ENCODE measurements around the gene GAGE2A.
"Not testable (repeated sequence)": the region's sequence is repeated elsewhere in the genome, so short reads cannot be mapped to it uniquely, and the experiment has no call there.

The GAGE2A gene, protein sequence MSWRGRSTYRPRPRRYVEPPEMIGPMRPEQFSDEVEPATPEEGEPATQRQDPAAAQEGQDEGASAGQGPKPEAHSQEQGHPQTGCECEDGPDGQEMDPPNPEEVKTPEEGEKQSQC

GRCh38 chrX:49589196-49589595, at the start of gene GAGE2A:
Gene GAGE2A, plus strand, starts transcription at chrX:49589496. Its CDS starts 1,155 bp downstream, at chrX:49590651.
- not testable (repeated sequence) for DNase-seq

- DNase-seq, result not testable (repeated sequence)
Measured at GRCh38 chrX:49541433-49541832, 47.9 kb upstream of the GAGE2A start, which contains the start of gene GAGE12D. Gene GAGE12D, plus strand, starts transcription at chrX:49541733. Its CDS starts 1,155 bp downstream, at chrX:49542888.

DNA sequence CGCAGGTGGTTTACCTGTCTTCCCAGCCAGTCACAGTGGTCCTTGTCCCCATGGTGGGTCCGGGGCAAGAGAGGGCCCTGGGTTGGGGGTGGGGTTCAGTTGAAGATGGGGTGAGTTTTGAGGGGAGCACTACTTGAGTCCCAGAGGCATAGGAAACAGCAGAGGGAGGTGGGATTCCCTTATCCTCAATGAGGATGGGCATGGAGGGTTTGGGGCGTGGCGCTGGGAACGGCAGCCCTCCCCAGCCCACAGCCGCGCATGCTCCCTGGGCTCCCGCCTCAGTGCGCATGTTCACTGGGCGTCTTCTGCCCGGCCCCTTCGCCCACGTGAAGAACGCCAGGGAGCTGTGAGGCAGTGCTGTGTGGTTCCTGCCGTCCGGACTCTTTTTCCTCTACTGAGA, 38.3 kb upstream of the GAGE2A start, which contains the start of gene GAGE12E:
GAGE12E (plus strand) TSS at position 301 of the 400 bp plus-strand sequence. CDS start 1,155 bp downstream, outside the sequence.
- not testable (repeated sequence) for DNase-seq

- DNase-seq, result not testable (repeated sequence)
Measured at GRCh38 chrX:49560542-49560941, 28.8 kb upstream of the GAGE2A start, which contains the start of gene GAGE12F. Gene GAGE12F, plus strand, starts transcription at chrX:49560842. Its CDS starts 1,155 bp downstream, at chrX:49561997.

GRCh38 chrX:49568728-49569127, 20.6 kb upstream of the GAGE2A start:
- DNase-seq, result not testable (repeated sequence)

DNA sequence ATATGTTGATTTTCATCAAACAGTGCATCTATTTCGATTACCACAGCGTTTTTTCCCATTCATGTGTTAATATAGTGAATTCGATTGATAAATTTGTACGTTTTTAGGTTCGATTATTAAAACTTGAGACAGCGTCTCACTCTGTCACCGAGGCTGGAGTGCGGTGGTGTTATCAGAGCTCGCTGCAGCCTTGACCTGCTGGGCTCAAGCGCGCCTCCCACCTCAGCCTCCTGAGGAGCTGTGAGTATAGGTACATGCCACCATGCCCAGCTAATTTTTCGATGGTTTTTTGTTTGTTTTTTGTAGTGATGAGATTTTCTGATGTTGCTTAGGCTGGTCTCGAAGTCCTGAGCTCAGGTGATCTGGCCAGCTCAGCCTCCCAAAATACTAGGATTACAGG, 20.1 kb upstream of the GAGE2A start:
- DNase-seq, result not testable (repeated sequence)

- DNase-seq, result not testable (repeated sequence)
Measured at GRCh38 chrX:49570100-49570499, 19.2 kb upstream of the GAGE2A start, which contains the start of gene GAGE12G. Gene GAGE12G, plus strand, starts transcription at chrX:49570400. Its CDS starts 1,155 bp downstream, at chrX:49571555.

DNA sequence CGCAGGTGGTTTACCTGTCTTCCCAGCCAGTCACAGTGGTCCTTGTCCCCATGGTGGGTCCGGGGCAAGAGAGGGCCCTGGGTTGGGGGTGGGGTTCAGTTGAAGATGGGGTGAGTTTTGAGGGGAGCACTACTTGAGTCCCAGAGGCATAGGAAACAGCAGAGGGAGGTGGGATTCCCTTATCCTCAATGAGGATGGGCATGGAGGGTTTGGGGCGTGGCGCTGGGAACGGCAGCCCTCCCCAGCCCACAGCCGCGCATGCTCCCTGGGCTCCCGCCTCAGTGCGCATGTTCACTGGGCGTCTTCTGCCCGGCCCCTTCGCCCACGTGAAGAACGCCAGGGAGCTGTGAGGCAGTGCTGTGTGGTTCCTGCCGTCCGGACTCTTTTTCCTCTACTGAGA, 9.6 kb upstream of the GAGE2A start, which contains the start of gene GAGE12H:
GAGE12H (plus strand) TSS at position 301 of the 400 bp plus-strand sequence. CDS start 1,155 bp downstream, outside the sequence.
- DNase-seq, result not testable (repeated sequence)

GRCh38 chrX:49589769-49590478, 628 bp downstream of the GAGE2A start:
- DNase-seq, result not testable (repeated sequence)

- not testable (repeated sequence) for DNase-seq
Measured at GRCh38 chrX:49590488-49590887, 1.2 kb downstream of the GAGE2A start.

DNA sequence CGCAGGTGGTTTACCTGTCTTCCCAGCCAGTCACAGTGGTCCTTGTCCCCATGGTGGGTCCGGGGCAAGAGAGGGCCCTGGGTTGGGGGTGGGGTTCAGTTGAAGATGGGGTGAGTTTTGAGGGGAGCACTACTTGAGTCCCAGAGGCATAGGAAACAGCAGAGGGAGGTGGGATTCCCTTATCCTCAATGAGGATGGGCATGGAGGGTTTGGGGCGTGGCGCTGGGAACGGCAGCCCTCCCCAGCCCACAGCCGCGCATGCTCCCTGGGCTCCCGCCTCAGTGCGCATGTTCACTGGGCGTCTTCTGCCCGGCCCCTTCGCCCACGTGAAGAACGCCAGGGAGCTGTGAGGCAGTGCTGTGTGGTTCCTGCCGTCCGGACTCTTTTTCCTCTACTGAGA, 9.4 kb downstream of the GAGE2A start, which contains the start of gene GAGE1:
GAGE1 (plus strand) TSS at position 301 of the 400 bp plus-strand sequence. CDS start 1,155 bp downstream, outside the sequence.
- not testable (repeated sequence) for DNase-seq

DNA sequence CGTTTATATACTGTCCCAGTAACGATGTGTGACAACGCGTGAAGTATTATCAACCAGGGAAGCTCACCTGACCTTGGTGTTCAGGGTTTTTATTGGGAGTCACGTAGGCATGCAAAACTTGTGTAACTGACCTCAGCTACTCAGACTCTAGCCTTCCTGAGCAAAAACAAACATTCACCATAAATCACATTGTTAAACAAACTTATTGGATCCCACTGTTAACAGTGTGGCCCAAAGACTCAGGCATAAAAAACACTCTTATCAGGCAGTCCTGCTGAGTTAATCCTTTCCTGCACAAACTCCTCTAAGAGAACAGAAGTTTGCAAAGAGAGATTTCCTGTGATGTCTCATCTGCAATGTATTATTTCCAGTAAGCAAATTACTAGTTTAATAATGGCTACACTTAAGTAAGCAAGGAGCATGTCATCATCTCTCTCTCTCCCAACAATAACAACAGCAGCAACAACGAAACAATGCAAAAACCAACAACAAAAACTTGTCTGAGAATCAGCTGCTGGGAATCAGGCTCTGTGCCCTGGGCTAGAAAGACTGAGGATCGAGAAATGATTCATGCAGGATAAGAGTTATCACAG, 21.5 kb downstream of the GAGE2A start:
- no peak for DNase-seq

GRCh38 chrX:49618574-49618973, 29.3 kb downstream of the GAGE2A start:
- DNase-seq, result no peak

GRCh38 chrX:49627086-49627777, 37.9 kb downstream of the GAGE2A start:
- DNase-seq, result peak; percentile 38

DNA sequence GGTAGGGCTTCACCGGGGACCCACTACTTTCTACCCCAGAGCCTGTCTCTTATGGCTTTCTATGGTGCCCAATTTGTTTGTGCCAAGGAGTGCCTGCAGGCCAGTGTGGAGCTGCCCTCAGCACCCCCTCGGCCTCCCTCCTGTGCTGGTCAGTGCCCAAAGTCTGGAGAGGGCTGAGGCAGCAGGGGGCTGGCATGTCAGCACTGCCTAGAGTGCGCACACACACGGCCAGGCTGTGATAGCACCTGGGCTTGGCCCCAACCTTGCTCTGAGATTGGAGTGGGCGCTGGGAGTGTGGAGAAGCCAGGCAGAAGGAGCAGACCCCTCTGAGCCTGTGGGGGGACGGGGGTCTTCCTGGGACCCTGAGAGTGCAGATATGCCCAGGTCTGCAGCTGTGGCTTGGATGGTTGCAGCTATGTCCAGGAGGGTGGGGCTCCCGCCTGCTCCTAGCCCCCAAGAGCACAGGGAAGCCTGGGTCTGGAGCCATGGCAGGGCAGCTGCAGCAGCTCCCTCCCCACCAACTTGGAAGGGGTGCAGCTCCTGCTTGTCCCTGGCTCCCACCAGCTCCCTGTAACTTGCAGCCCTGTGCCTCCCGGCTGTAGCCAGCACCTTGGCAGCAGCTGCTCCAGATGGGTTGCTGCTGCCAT, 55.8 kb downstream of the GAGE2A start:
- DNase-seq, result no peak

Data from NCI-H82 (cell line).